Uterus (tissue), 2 donors: ENCODE results near the gene WNT9A.

Experiments
- CTCF ChIP-seq, 4 experiments: fragments of 200-600 bp in 2 of 4; fragments of 450-650 bp in 2 of 4; sonication (generic) in 2 of 4; IDR thresholded peaks; one replicate each; pipeline ENCODE4 v1.5.1; 2016 to 2019; ENCODE audit warnings: antibody characterized with exemption in 4 of 4, mild to moderate bottlenecking in 2 of 4, moderate library complexity in 1 of 4
- POLR2A ChIP-seq, 2 donors: fragments of 450-650 bp; IDR thresholded peaks; one replicate each; pipeline ENCODE4 v1.6.1; 2016; ENCODE audit warnings: antibody characterized with exemption in 2 of 2, mild to moderate bottlenecking in 1 of 2, moderate library complexity in 1 of 2

GRCh38 chr1:227911376-227911775 is 36.4 kb downstream of the WNT9A start:
- TF ChIP-seq POLR2A (IDR thresholded peaks at IDR 0.05) (no peak), CTCF (IDR thresholded peaks at IDR 0.05) (no peak)
